Activated CD4-positive, alpha-beta T cell treated with anti-CD3 and anti-CD28 coated beads, Interleukin-2, amount 50 U/mL, for 16 hours (primary cell): Measurements from ENCODE around the gene GPX5.

ENCODE experiments used
- DNase-seq: peaks from one replicate; pipeline ENCODE4 v3.0.0-alpha.2; 2020

GPX5 gene

DNA sequence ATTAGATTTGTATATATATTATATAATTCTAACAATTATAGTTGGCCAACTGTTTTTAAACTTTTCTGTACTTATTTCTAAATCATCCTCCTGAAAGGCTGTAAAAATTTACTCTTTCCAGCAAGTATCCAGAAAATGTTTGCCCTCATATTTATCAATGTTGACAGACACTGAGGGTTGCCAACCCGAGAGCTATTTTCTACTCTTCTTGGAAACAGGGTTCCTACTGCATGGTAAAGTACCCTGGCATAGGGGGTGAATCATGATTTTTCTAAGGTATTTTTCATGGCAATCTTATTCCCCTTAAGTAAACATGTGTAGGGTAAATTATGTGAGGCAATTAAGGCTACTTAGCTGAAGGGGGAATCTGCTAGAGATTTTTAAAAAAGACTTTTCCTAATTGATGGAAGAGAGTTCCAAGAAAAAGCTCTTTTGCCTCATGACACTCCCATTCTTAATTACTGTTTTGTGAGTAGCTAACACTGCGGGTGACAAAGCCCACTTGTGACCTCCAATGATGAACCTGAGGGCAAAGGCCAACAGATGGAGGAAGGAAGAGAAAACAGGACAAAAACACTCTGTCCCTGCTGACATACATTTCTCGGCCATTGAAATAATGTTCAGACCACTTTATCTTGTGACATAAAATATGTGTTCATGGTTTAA is 37.9 kb downstream of the GPX5 start:
- DNase-seq, result no peak

- DNase-seq, result no peak
Observed at GRCh38 chr6:28565823-28566526, 40.3 kb downstream of the GPX5 start.

DNA sequence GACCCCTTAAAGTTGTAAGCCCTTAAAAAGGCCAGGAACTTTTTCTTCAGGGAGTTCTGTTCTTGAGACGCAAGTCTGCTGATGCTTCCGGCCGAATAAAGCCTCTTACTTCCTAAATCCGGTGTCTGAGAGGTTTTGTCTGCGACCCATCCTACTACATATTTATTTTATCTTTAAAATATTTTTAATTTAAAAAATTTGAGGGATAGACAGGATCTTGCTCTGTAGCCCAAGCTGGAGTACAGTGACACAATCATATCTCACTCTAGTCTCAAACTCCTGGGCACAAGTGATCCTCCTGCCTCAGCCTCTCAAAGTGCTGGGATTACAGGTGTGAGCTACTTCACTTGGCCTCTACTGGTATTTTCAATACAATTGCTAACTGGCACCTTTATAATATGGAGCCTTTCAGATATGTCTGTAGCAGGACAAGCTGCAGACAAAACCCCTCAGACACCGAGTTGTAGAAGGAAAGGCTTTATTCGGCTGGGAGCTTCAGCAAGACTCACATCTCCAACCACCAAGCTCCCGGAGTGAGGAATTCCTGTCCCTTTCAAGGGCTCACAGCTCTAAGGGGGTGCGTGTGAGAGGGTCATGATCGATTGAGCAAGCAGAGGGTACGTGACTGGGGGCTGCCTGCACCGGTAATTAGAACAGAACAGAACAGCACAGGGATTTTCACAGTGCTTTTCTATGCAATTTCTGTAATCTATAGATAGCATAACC is 41.0 kb downstream of the GPX5 start:
- no peak for DNase-seq

- no peak for DNase-seq
Observed at GRCh38 chr6:28567506-28567905, 41.8 kb downstream of the GPX5 start.

DNA sequence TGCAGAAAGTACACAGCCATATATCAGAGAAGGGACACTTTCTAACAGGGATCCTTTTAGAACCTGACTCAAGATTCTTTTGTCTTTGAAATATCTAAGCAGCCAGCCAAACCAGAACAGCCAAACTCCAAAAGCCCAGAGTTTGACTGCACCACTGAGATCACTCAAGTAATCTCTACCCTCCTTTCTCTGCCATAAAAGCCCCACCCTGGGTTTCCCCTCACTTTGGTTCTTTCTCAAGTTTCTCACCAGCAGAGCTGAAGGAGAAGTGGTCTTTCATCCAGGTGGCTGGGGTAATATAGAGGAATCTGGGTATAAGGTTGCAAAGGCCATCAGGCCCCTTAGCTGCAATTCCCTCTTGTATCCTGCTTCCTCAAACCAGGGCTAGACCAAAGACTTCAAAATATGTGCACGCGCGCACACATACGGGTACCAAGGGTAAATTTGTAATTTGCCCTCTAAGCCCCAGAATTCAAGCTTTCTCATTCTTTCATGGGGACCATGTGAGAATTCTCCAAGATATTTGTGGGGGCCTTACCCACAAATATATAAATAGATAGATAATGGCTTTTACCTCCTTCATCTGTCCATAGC is 42.9 kb downstream of the GPX5 start:
- DNase-seq, result no peak

DNA sequence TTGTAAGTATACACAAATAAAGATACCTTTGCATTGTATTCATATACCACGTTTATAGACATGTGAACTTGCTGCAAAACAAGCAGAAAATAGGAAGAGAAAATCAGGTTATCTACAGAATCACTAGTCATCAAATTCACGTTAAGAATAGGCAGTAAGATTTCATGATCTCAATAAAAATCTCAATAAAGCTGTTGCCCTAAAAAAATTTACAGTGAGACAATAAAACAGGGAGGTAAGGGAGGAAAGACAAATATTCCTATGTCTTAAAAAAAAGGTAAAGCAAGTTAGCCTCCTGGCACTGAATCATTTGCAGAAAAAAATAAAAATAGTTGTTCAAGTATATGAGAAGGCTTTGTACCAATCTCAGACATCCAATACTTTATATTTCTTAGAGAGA is 44.1 kb downstream of the GPX5 start:
- no peak for DNase-seq

- DNase-seq, result no peak
Observed at GRCh38 chr6:28580475-28580874, 54.8 kb downstream of the GPX5 start.

DNA sequence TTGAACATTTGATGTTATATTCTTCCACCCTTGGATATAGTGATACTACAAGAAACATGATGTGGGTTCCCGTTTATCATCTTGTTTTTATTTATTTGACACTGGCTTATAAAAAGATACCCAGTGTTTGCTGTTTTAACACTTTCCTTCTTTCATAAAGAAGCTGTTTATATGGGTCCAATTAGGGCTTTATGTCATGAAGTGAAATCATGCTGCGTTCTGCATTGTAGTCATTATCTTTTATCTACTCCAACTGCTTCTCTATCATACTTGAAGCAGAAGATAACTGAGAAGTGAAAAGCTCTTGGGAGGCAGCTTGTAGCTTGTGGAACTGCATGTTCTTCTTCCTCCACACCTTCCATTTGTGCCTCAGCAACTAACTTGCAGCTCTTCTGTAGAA is 57.8 kb downstream of the GPX5 start:
- no peak for DNase-seq
